ENCODE measurements around the gene DIP2C. TPM values are rescaled to one million over a fixed set of nuclear protein-coding genes. Genes with fewer than 3 reads are reported as not detected.

DIP2C gene
- total RNA-seq, 1 experiment from 2014 or later = 11.4 TPM

DNA sequence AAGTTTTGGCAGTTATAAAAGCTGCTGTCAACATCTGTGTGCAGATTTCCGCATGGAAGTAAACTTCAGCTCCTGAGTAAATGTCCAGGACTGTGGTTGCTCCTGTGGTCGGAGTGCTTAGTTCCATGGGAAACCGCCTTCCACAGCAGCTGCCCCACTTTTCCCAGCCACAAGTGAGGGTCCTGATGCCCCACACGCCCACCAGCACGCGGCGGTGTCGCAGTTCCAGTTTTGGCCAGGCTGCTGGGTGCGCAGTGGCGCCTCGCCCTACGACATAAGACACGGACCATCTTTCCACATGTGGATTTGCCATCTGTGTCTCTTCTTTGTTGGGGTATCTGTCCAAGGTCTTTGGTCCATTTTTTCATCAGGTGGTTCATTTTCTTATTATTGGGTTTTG, 167.1 kb downstream of the DIP2C start:
- Mint-ChIP-seq H3K36me3 (ENCODE audit: insufficient read depth, unreplicated experiment) (peaks cover 10% of the 10 kb centered on the region), H3K9me3 (ENCODE audit: unreplicated experiment) (no peaks in the 10 kb centered on the region), H3K4me3 (ENCODE audit: unreplicated experiment) (no peak overlapping the region), H3K27me3 (ENCODE audit: insufficient read depth, unreplicated experiment) (no peaks in the 10 kb centered on the region), H3K4me1 (ENCODE audit: low read depth, unreplicated experiment) (no peaks in the 10 kb centered on the region), H3K27ac (ENCODE audit: unreplicated experiment) (no peak overlapping the region)
- Histone ChIP-seq H3K36me3 (ENCODE audit: control insufficient read depth, insufficient read depth, low read length) (no peaks in the 10 kb centered on the region), H3K9me3 (no peaks in the 10 kb centered on the region), H3K4me3 (ENCODE audit: low read depth, low read length) (no peak overlapping the region), H3K4me1 (no peaks in the 10 kb centered on the region), H3K27me3 (replicated peaks; ENCODE audit: control insufficient read depth, insufficient read depth, low read length) (no peaks in the 10 kb centered on the region)
- DNase-seq = no peak
- no TSS peak for BruUV-seq (replicated peaks)
- POLR2A ChIA-PET = no interaction called here
- CTCF ChIA-PET = interaction anchor here (0.7 to 1.8 kb wide), 2 partner anchors 12 to 28 kb away, joined by 3 to 7 read pairs; no protein-coding TSS in a partner anchor
- TF ChIP-seq, protein P1, sequence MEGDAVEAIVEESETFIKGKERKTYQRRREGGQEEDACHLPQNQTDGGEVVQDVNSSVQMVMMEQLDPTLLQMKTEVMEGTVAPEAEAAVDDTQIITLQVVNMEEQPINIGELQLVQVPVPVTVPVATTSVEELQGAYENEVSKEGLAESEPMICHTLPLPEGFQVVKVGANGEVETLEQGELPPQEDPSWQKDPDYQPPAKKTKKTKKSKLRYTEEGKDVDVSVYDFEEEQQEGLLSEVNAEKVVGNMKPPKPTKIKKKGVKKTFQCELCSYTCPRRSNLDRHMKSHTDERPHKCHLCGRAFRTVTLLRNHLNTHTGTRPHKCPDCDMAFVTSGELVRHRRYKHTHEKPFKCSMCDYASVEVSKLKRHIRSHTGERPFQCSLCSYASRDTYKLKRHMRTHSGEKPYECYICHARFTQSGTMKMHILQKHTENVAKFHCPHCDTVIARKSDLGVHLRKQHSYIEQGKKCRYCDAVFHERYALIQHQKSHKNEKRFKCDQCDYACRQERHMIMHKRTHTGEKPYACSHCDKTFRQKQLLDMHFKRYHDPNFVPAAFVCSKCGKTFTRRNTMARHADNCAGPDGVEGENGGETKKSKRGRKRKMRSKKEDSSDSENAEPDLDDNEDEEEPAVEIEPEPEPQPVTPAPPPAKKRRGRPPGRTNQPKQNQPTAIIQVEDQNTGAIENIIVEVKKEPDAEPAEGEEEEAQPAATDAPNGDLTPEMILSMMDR (IDR thresholded peaks at IDR 0.05; ENCODE audit: insufficient read depth in 1 of 2, low read depth in 1 of 2, low read length in 1 of 2, severe bottlenecking in 1 of 2, unreplicated experiment in 1 of 2) = no peak
- intact Hi-C loops (cut with micrococcal nuclease; ENCODE audit: unreplicated experiment) = no loop called here

DNA sequence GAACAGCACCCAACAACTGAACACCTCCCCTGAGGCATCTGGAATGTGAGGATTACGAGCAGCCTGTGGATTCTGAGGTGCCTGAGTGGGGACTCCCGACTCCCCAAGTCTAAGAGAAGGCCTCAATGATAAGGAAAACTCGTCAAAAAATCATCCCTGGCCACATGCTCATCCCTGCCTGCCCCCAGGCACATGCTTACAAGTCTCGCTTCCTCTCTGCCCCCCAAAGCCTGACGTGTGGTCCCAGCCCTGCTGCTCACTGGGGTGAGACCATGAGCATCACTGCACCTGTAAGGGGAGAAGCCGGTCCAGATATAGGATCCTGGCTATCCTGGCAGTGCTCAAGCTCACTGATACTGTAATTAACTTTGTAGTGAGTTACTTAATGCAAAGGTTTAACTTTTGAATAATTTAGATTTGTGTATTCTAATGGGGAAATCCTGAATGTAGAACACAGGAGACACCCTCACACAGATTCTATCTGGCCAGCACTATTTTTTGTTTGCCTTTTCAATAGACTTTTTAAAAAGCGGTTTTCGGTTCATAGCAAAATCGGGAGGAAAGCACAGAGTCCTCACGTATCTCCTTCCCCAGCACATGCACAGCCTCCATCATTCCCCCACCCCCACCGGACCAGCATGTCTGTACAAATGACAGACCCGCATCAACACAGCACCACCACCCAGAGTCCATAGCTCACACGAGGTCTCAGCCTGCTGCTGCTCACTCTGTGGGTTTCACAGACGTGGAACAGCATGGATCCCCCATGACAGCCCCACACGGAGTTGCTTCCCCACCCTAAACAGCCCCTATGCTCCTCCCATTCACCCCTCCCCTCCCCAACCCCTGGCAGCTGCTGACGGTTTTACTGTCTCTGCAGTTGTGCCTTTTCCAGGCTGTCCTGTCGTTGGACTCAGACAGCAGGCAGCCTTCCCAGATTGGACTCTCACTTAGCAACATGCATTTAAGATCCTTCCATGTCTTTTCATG, 167.9 kb downstream of the DIP2C start:
- DNase-seq = peak in 1 of 2 experiments; percentile 33
- Histone ChIP-seq H3K27me3 (replicated peaks; ENCODE audit: control insufficient read depth, insufficient read depth, low read length) (no peaks in the 10 kb centered on the region), H3K36me3 (ENCODE audit: control insufficient read depth, insufficient read depth, low read length) (no peaks in the 10 kb centered on the region), H3K4me1 (no peaks in the 10 kb centered on the region), H3K4me3 (ENCODE audit: low read depth, low read length) (no peak overlapping the region), H3K9me3 (no peaks in the 10 kb centered on the region)
- ChIA-PET CTCF (interaction anchor here (1.8 kb wide), 1 partner anchor 11 kb away, joined by 7 read pairs; no protein-coding TSS in a partner anchor), POLR2A (no interaction called here)
- TF ChIP-seq, protein P1 (IDR thresholded peaks at IDR 0.05; ENCODE audit: insufficient read depth in 1 of 2, low read depth in 1 of 2, low read length in 1 of 2, severe bottlenecking in 1 of 2, unreplicated experiment in 1 of 2) = no peak
- Mint-ChIP-seq H3K27ac (ENCODE audit: unreplicated experiment) (no peak overlapping the region), H3K9me3 (ENCODE audit: unreplicated experiment) (no peaks in the 10 kb centered on the region), H3K36me3 (ENCODE audit: insufficient read depth, unreplicated experiment) (peaks cover 9% of the 10 kb centered on the region), H3K4me1 (ENCODE audit: low read depth, unreplicated experiment) (no peaks in the 10 kb centered on the region), H3K27me3 (ENCODE audit: insufficient read depth, unreplicated experiment) (no peaks in the 10 kb centered on the region), H3K4me3 (ENCODE audit: unreplicated experiment) (no peak overlapping the region)
- no TSS peak for BruUV-seq (replicated peaks)
- intact Hi-C loops (cut with micrococcal nuclease; ENCODE audit: unreplicated experiment) = no loop called here

DNA sequence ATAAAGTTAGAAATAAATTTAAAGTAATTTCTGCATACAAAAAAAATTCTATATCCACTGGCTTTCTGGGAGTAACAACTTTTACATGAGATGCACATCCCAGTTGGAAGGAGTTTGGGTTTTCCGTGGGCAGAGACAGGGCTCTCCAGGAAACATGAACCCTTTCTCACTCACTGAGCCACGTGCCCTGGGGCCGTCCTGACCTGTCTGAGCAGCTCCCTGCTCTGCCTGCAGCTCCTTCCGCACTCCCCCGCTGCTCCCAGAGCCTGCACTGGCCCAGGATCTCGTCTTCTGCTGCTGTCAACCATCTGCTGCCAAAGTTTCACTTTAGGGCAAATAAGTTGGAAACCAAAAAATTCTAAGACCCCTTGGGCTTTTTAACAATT, 169.1 kb downstream of the DIP2C start:
- Mint-ChIP-seq H3K4me3 (ENCODE audit: unreplicated experiment) (no peak overlapping the region), H3K27ac (ENCODE audit: unreplicated experiment) (no peak overlapping the region), H3K36me3 (ENCODE audit: insufficient read depth, unreplicated experiment) (peaks cover 9% of the 10 kb centered on the region), H3K27me3 (ENCODE audit: insufficient read depth, unreplicated experiment) (no peaks in the 10 kb centered on the region), H3K9me3 (ENCODE audit: unreplicated experiment) (no peaks in the 10 kb centered on the region), H3K4me1 (ENCODE audit: low read depth, unreplicated experiment) (no peaks in the 10 kb centered on the region)
- TF ChIP-seq, protein P1 (IDR thresholded peaks at IDR 0.05; ENCODE audit: insufficient read depth in 1 of 2, low read depth in 1 of 2, low read length in 1 of 2, severe bottlenecking in 1 of 2, unreplicated experiment in 1 of 2) = no peak
- BruUV-seq (replicated peaks) = no TSS peak
- intact Hi-C loops (cut with micrococcal nuclease; ENCODE audit: unreplicated experiment) = no loop called here
- no peak overlapping the region for H3K4me3 ChIP-seq (ENCODE audit: low read depth, low read length)
- no peaks in the 10 kb centered on the region for H3K4me1 ChIP-seq
- no peaks in the 10 kb centered on the region for H3K36me3 ChIP-seq (ENCODE audit: control insufficient read depth, insufficient read depth, low read length)
- H3K9me3 ChIP-seq = no peaks in the 10 kb centered on the region
- ChIA-PET CTCF (interaction anchor here (1.8 kb wide), 1 partner anchor 10 kb away, joined by 7 read pairs; no protein-coding TSS in a partner anchor), POLR2A (no interaction called here)
- H3K27me3 ChIP-seq (replicated peaks; ENCODE audit: control insufficient read depth, insufficient read depth, low read length) = no peaks in the 10 kb centered on the region
- peak; percentile 36 to 53 for DNase-seq
